ENCODE results near the gene INPP5D.

GRCh38 chr2:233130024-233130423, 69.9 kb downstream of the INPP5D start:
- TF ChIP-seq POLR2AphosphoS5 (IDR thresholded peaks at IDR 0.05) (no peak), POLR2A (IDR thresholded peaks at IDR 0.05) (no peak), EP300 (IDR thresholded peaks at IDR 0.05; ENCODE audit: low read depth) (no peak)

All from transverse colon (tissue), 3 donors.